ENCODE results near the gene HSPA14.
"Not testable (repeated sequence)": the region's sequence is repeated elsewhere in the genome, so short reads cannot be mapped to it uniquely, and the experiment has no call there.

The HSPA14 gene

GRCh38 chr10:14891151-14891550, 53.0 kb downstream of the HSPA14 start:
- no peak for DNase-seq

DNA sequence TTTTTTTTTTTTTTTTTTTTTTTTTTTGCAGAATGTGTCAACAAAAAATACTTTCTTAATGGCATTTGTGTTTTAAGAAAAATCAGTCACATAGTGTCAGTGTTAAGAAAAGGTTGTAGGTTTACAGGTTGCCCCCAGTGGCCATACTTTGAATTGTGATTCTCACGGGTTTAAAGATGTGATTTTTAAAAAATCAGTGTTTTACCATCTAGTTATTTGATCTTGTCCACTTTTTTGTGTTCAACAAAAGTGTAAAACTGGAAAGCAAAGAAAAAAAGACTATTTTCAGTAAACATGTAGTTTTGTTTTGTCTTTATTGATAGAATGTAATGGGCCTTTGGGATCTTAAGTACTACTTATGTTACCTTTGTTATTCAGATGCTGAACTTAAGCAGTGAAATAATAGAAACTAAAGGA, 66.2 kb downstream of the HSPA14 start:
- DNase-seq, result no peak

- no peak for DNase-seq
These were observed 66.8 kb downstream of the HSPA14 start for GRCh38 chr10:14904864-14905263.

DNA sequence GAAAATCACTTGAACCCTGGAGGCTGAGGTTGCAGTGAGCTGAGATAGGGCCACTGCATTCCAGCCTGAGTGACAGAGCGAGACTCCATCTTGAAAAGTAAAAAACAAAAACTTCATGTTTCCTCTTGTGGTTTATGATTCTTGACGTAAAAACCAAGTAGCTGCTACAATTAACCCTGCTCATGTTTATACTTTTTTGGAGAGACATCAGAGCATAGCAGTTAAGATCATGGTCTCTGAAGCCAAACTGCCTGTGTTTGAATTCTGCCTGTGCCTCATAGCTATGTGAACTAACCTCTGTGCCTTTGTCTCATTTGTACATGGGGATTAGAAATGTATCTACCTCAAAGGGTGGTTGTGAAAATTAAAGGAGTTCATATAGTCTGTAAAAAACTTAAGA, 67.8 kb downstream of the HSPA14 start:
- DNase-seq, result no peak

DNA sequence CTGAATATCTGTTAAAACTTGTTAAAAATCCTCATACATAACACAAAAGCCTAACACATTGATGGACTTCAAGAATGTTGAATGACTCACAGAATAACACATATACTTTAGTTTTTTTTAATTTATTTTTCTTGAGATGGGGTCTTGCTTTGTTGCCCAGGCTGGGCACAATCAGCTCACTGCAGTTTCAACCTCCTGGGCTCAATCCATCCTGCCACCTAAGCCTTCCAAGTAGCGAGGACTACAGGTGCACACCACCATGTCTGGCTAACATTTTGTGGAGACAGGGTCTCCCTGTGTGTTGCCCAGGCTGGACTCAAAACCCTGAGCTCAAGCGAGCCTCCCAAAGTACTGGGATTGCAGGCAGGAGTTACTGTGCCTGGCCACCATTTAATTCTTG, 68.7 kb downstream of the HSPA14 start:
- DNase-seq, result no peak

- DNase-seq, result not testable (repeated sequence)
These were observed 69.5 kb downstream of the HSPA14 start for GRCh38 chr10:14907591-14907990.

DNA sequence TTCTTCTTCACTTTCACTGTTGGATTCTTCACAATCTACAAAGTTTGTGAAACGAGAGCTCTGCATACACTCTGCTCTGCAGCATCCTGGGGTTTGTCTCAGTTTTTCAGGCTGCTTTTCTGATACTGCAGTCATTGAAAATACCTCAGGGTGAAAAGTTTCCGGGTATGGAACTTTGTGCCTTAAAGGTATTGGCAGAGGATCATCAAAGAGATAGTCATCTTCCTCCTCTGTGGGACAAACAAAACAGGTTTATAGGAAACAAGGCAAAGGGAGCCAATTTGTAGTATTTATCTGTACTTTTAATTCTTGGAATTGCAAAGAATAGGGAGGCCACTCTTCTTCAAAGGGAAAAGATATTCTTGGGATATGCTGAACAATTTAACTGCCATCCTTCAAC, 71.0 kb downstream of the HSPA14 start:
- DNase-seq, result no peak

DNA sequence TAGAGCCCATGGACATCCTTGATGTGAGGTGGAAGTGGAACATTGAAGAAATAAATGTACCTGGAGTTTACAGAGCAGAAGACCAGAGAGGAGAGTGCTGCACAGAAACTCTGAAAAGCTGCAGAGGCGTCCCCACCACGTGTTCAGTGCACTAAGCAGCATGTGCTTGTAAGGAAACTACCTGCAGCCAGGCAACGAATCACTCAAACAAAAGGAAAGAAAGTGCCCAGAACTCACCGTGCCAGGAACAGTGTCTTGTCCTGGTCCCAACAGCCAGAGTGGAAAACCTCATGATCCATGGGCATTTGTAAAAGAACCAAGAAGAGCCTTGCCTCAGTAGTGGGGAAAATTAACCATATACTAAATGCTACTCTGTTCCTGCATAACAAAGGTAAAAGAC, 72.8 kb downstream of the HSPA14 start:
- DNase-seq, result no peak

DNA sequence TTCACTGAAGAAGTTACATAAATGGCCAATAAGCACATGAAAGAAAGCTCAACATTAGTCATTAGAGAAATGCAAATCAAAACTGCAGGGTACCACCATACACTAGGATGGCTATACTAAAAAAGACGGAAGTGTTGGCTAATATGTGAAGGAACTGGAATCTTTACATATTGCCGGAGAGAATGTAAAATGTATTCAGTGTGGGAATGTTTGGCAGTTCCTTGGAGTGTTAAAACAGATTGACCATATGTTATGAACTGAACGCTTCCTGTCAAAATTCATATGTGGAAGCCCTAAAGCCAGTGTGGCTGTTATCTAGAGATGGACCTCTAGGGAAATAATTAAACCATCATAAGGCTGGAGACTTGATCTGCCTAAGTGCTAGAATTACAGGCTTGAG, 73.7 kb downstream of the HSPA14 start:
- DNase-seq, result no peak

- no peak for DNase-seq
These were observed 78.5 kb downstream of the HSPA14 start for GRCh38 chr10:14916600-14916999.

GRCh38 chr10:14917827-14918226, 79.7 kb downstream of the HSPA14 start:
- DNase-seq, result no peak

GRCh38 chr10:14918964-14919363, 80.9 kb downstream of the HSPA14 start:
- no peak for DNase-seq
